ENCODE measurements around the gene TSN. TPM values are rescaled to one million over a fixed set of nuclear protein-coding genes. Genes with fewer than 3 reads are reported as not detected.

TSN gene
- total and polyA plus RNA-seq, 10 of the 15 experiments (the other 5 are each of a cell fraction or from before 2014, with no cell fraction given): 45.6 to 102 (median 59.2) TPM

DNA sequence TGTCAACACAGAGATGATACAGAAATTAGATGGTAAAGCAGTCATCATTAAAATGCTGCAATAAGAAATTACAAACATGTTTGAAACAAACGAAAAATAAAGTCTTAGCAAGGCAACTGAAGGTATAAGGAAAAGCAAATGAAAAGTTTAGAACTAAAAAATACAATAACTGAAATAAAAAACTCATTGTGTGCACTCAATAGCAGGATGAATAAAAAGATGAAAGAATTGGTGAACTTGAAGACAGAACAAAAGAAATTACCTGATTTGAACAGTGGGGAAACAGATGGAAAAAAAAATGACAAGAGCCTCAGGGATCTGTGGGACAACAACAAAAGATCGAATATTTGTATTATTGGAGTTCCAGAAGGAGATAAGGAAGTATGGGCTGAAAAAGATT, 46.5 kb downstream of the TSN start:
- ATAC-seq: no peak
- no peaks in the 10 kb centered on the region for H3K36me3 ChIP-seq (ENCODE audit: control insufficient read depth in 2 of 2, insufficient read depth in 2 of 2, low read length in 1 of 2)
- POLR2A ChIA-PET: no interaction called here
- TF ChIP-seq, protein P1, sequence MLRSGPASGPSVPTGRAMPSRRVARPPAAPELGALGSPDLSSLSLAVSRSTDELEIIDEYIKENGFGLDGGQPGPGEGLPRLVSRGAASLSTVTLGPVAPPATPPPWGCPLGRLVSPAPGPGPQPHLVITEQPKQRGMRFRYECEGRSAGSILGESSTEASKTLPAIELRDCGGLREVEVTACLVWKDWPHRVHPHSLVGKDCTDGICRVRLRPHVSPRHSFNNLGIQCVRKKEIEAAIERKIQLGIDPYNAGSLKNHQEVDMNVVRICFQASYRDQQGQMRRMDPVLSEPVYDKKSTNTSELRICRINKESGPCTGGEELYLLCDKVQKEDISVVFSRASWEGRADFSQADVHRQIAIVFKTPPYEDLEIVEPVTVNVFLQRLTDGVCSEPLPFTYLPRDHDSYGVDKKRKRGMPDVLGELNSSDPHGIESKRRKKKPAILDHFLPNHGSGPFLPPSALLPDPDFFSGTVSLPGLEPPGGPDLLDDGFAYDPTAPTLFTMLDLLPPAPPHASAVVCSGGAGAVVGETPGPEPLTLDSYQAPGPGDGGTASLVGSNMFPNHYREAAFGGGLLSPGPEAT (IDR thresholded peaks at IDR 0.05; ENCODE audit: low read depth): no peak
- TF ChIP-seq, protein P2, sequence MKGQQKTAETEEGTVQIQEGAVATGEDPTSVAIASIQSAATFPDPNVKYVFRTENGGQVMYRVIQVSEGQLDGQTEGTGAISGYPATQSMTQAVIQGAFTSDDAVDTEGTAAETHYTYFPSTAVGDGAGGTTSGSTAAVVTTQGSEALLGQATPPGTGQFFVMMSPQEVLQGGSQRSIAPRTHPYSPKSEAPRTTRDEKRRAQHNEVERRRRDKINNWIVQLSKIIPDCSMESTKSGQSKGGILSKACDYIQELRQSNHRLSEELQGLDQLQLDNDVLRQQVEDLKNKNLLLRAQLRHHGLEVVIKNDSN (IDR thresholded peaks at IDR 0.05; ENCODE audit: borderline replicate concordance, extremely low read length, insufficient read depth, low read depth, low read length): no peak
- no peak overlapping the region for H2AFZ ChIP-seq (ENCODE audit: control insufficient read depth, low read depth, low read length)
- peaks cover 4% of the 10 kb centered on the region; the same call in 1 of the 3 replicates for H3K9me3 ChIP-seq (replicated peaks; ENCODE audit: control insufficient read depth, insufficient read depth, low read length)
- DNase-seq (ENCODE audit: low read depth, low spot score): no peak
- no TSS peak for BruUV-seq (replicated peaks)
- intact Hi-C loops (cut with micrococcal nuclease; ENCODE audit: unreplicated experiment) (no loop called here), in situ Hi-C loops (cut with MboI) (no loop called here)
- CTCF ChIA-PET: no interaction called here
- no peaks in the 10 kb centered on the region for H3K27me3 ChIP-seq (replicated peaks in 1 of 2; ENCODE audit: control insufficient read depth in 2 of 2, insufficient read depth in 2 of 2, low read length in 1 of 2)
- H3K4me1 ChIP-seq (ENCODE audit: control insufficient read depth, insufficient read depth, low read length): peaks cover 18% of the 10 kb centered on the region; the same call in 1 of the 2 replicates
- SMC1A ChIA-PET (ENCODE audit: uncharacterized antibody, unreplicated experiment): no interaction called here
- no peaks in the 10 kb centered on the region for H3K79me2 ChIP-seq (ENCODE audit: control insufficient read depth, insufficient read depth, low read length)
- no peak overlapping the region for H3K27ac ChIP-seq (ENCODE audit: control insufficient read depth, insufficient read depth)
- RAD21 ChIA-PET (ENCODE audit: unreplicated experiment): no interaction called here
- no peak overlapping the region for H3K9ac ChIP-seq (ENCODE audit: control insufficient read depth, insufficient read depth, low read length)
- 0% methylated on average over 2 of the region's 2 CpGs for WGBS (ENCODE audit: insufficient coverage, insufficient replicate concordance, low lambda C conversion rate, missing lambda C conversion rate)
- H4K20me1 ChIP-seq (ENCODE audit: control insufficient read depth, insufficient read depth): no peaks in the 10 kb centered on the region
- H3K4me2 ChIP-seq (ENCODE audit: control insufficient read depth, insufficient read depth): no peak overlapping the region
- no peak for FAIRE-seq
- no peak overlapping the region for H3K4me3 ChIP-seq

DNA sequence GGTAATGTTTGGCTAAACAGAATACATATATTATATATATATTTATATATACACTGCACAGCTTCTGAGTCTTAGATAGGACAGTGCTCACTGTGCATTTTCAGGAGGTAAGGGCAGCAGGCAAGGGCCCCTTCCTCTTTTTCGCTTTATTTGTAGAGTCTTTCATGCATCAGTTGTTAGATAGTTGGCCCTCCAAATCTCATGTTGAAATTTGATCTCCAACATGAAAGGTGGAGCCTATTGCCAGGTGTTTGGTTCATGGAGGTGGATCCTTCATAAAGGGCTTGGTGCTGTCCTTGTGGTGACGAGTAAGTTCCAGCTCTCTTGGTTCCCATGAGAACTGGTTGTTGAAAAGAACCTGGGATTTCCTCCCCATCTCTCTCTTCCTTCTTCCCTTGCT, 48.1 kb downstream of the TSN start:
- Histone ChIP-seq H3K27me3 (replicated peaks in 1 of 2; ENCODE audit: control insufficient read depth in 2 of 2, insufficient read depth in 2 of 2, low read length in 1 of 2) (no peaks in the 10 kb centered on the region), H3K4me1 (ENCODE audit: control insufficient read depth, insufficient read depth, low read length) (peaks cover 18% of the 10 kb centered on the region; the same call in 1 of the 2 replicates), H4K20me1 (ENCODE audit: control insufficient read depth, insufficient read depth) (no peaks in the 10 kb centered on the region), H2AFZ (ENCODE audit: control insufficient read depth, low read depth, low read length) (peak overlapping the region; percentile 53), H3K9ac (ENCODE audit: control insufficient read depth, insufficient read depth, low read length) (no peak overlapping the region), H3K4me3 (no peak overlapping the region), H3K4me2 (ENCODE audit: control insufficient read depth, insufficient read depth) (peak overlapping the region; percentile 63), H3K79me2 (ENCODE audit: control insufficient read depth, insufficient read depth, low read length) (no peaks in the 10 kb centered on the region), H3K27ac (ENCODE audit: control insufficient read depth, insufficient read depth) (no peak overlapping the region), H3K9me3 (replicated peaks; ENCODE audit: control insufficient read depth, insufficient read depth, low read length) (peaks cover 4% of the 10 kb centered on the region; the same call in 1 of the 3 replicates), H3K36me3 (ENCODE audit: control insufficient read depth in 2 of 2, insufficient read depth in 2 of 2, low read length in 1 of 2) (no peaks in the 10 kb centered on the region)
- RAD21 ChIA-PET (ENCODE audit: unreplicated experiment): no interaction called here
- TF ChIP-seq, protein P1 (IDR thresholded peaks at IDR 0.05; ENCODE audit: low read depth): no peak
- TF ChIP-seq CREB1 (IDR thresholded peaks at IDR 0.05; ENCODE audit: low read depth) (no peak), CHD2 (IDR thresholded peaks at IDR 0.05; ENCODE audit: borderline replicate concordance, low read depth, low read length) (no peak), RBBP5 (conservative IDR thresholded peaks at IDR 0.05) (no peak), SIX5 (IDR thresholded peaks at IDR 0.05; ENCODE audit: low read depth, low read length, severe bottlenecking) (no peak), ZBED1 (IDR thresholded peaks at IDR 0.05; ENCODE audit: borderline replicate concordance) (no peak), NFYA (IDR thresholded peaks at IDR 0.05; ENCODE audit: borderline replicate concordance, low read depth, low read length) (no peak), MTA3 (IDR thresholded peaks at IDR 0.05; ENCODE audit: borderline replicate concordance, low read length) (no peak)
- TF ChIP-seq, protein P3, sequence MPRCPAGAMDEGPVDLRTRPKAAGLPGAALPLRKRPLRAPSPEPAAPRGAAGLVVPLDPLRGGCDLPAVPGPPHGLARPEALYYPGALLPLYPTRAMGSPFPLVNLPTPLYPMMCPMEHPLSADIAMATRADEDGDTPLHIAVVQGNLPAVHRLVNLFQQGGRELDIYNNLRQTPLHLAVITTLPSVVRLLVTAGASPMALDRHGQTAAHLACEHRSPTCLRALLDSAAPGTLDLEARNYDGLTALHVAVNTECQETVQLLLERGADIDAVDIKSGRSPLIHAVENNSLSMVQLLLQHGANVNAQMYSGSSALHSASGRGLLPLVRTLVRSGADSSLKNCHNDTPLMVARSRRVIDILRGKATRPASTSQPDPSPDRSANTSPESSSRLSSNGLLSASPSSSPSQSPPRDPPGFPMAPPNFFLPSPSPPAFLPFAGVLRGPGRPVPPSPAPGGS (IDR thresholded peaks at IDR 0.05; ENCODE audit: borderline replicate concordance, insufficient read depth, low read depth, low read length, poor library complexity, severe bottlenecking): no peak
- no peak for FAIRE-seq
- ATAC-seq: peak; percentile 23
- POLR2A ChIA-PET: no interaction called here
- BruUV-seq (replicated peaks): no TSS peak
- no peak for DNase-seq (ENCODE audit: low read depth, low spot score)
- intact Hi-C loops (cut with micrococcal nuclease; ENCODE audit: unreplicated experiment): no loop called here
- in situ Hi-C loops (cut with MboI): no loop called here
- SMC1A ChIA-PET (ENCODE audit: uncharacterized antibody, unreplicated experiment): no interaction called here
- CTCF ChIA-PET: interaction anchor here (0.7 kb wide), 1 partner anchor 25 kb away, joined by 3 read pairs; no protein-coding TSS in a partner anchor
- 20% methylated on average over 2 of the region's 2 CpGs for WGBS (ENCODE audit: insufficient coverage, insufficient replicate concordance, low lambda C conversion rate, missing lambda C conversion rate)
